ENCODE data around the gene COPZ1. TPM values are rescaled to one million over a fixed set of nuclear protein-coding genes. Genes with fewer than 3 reads are reported as not detected.

The COPZ1 gene
- total RNA-seq, 1 experiment from 2014 or later, result 104 TPM

GRCh38 chr12:54355104-54355815 is 30.3 kb downstream of the COPZ1 start:
- no peaks in the 10 kb centered on the region for H3K9me3 Mint-ChIP-seq
- no peak overlapping the region for H4K8ac ChIP-seq (replicated peaks; ENCODE audit: insufficient read length, low read depth, low read length)
- H2AK5ac ChIP-seq (ENCODE audit: insufficient read length, low read length), result no peak overlapping the region
- H2BK12ac ChIP-seq (ENCODE audit: insufficient read length, low read depth, low read length), result no peak overlapping the region
- H2BK120ac ChIP-seq (ENCODE audit: low read depth, low read length, poor library complexity, severe bottlenecking), result no peak overlapping the region
- no peaks in the 10 kb centered on the region for H3K79me1 ChIP-seq (ENCODE audit: insufficient read depth, low read depth, low read length, poor library complexity, severe bottlenecking)
- H3K4ac ChIP-seq (ENCODE audit: low read depth, low read length), result no peak overlapping the region
- H3K23me2 ChIP-seq (ENCODE audit: insufficient read length, low read depth, low read length, poor library complexity, severe bottlenecking), result peaks cover 19% of the 10 kb centered on the region
- H3K9ac ChIP-seq (ENCODE audit: extremely low read depth, insufficient read length, low read length), result no peak overlapping the region
- H3K56ac ChIP-seq (ENCODE audit: insufficient read length, low read depth, low read length), result no peak overlapping the region
- H3K4me1 ChIP-seq (ENCODE audit: insufficient read depth, low read length), result peaks cover 21% of the 10 kb centered on the region
- no peak overlapping the region for H2BK20ac ChIP-seq (ENCODE audit: low read depth, low read length, poor library complexity, severe bottlenecking)
- H3K27me3 ChIP-seq (ENCODE audit: insufficient read depth, low read length), result no peaks in the 10 kb centered on the region
- no peak overlapping the region for H2BK5ac ChIP-seq (ENCODE audit: insufficient read length, low read length)
- H4K5ac ChIP-seq (ENCODE audit: insufficient read length, low read depth, low read length), result no peak overlapping the region
- no peaks in the 10 kb centered on the region for H3K79me2 ChIP-seq (ENCODE audit: insufficient read depth, low read length)
- no peak overlapping the region for H4K91ac ChIP-seq (ENCODE audit: insufficient read length, low read depth, low read length)
- H4K20me1 ChIP-seq (ENCODE audit: control insufficient read depth, insufficient read depth, insufficient read length), result no peaks in the 10 kb centered on the region
- H3K18ac ChIP-seq (ENCODE audit: insufficient read length, low read depth, low read length), result no peak overlapping the region
- H3K23ac ChIP-seq (ENCODE audit: insufficient read length, low read depth, low read length), result no peak overlapping the region
- no peak overlapping the region for H3K4me2 ChIP-seq (ENCODE audit: insufficient read depth, insufficient read length, low read length)
- no CpG with 5 or more reads among the region's 6 CpGs for WGBS (ENCODE audit: extremely low coverage, insufficient read length, low lambda C conversion rate)
- H3K36me3 Mint-ChIP-seq (ENCODE audit: insufficient read depth in 1 of 3, low read depth in 3 of 3), result peaks cover 2 to 5% (median 5%) of the 10 kb centered on the region in 3 experiments; a peak in 5 of 7 replicates
- H3K27ac ChIP-seq (ENCODE audit: insufficient read length, low read depth, low read length), result no peak overlapping the region
- DNase-seq, result peak; percentile 50
- TF ChIP-seq CTCF (conservative IDR thresholded peaks at IDR 0.05), result peak; percentile 42; the same call in 1 of the 3 replicates
- peaks cover 19% of the 10 kb centered on the region for H3K27me3 Mint-ChIP-seq (ENCODE audit: low read depth)
- H3K27ac Mint-ChIP-seq, result peak overlapping the region; percentile 29 to 94 (median 69)
- no peak overlapping the region for H2AFZ ChIP-seq (ENCODE audit: low read length)
- no peak overlapping the region for H2BK15ac ChIP-seq (ENCODE audit: low read depth, low read length)
- H3K14ac ChIP-seq (ENCODE audit: insufficient read depth, low read length), result no peak overlapping the region; the same call in 1 of the 2 replicates
- H3T11ph ChIP-seq (ENCODE audit: low read length), result no peak overlapping the region
- H3K9me3 ChIP-seq (ENCODE audit: control insufficient read depth, low read depth, low read length), result no peaks in the 10 kb centered on the region
- peaks cover 37 to 41% of the 10 kb centered on the region in 2 experiments for H3K4me1 Mint-ChIP-seq
- H3K4me3 Mint-ChIP-seq, result peak overlapping the region in 1 of 2 experiments; percentile 45; a peak in 2 of 5 replicates

Measured in H9 (cell line).